Hematopoietic multipotent progenitor cell (in vitro differentiated cells): ENCODE results near the gene POLE4. TPM values are rescaled to one million over a fixed set of nuclear protein-coding genes. Genes with fewer than 3 reads are reported as not detected.

Experiments used
- DNase-seq, 3 donors: peaks; one replicate each; pipeline ENCODE4 v3.0.0-alpha.2; 2011 to 2015; ENCODE audit warnings: low read depth in 2 of 3, low spot score in 2 of 3
- total RNA-seq: library from RNA; depleted of rRNA; stranded (reverse); fragments of >200 nt; gene quantifications from one replicate; pipeline ENCODE4 v1.2.3, GENCODE V29; 2012

POLE4 gene
- total RNA-seq, 1 donor, result 7.3 TPM

DNA sequence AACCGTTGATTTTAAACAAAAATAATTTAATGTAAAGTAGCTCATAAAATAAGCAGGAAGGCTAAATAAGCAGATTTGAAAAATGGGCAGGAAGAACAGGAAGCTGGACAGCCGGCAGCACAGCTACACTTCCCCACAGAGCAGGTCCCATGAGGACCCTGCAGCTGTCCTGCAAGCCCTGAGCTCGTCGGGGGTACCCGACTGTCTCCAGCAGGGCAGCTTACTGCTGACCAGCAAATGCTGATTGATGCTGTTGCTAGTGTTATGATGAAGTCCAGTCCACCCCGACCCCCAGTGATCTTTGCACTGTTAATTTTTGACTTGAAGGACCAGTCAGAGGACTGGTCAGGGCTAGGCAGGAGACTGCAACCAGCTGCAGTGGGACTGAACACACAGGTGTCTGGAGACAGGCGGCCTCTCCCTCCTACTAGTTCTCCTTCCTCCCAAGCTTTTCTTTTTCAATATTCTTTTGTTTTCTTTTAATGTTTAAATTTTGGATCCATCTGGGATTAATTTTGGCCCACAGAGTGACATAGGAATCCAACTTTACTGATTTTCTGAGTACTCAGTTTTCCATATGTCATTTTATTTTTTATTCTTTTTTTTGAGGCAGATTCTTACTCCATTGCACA, 27.7 kb downstream of the POLE4 start:
- no peak for DNase-seq

DNA sequence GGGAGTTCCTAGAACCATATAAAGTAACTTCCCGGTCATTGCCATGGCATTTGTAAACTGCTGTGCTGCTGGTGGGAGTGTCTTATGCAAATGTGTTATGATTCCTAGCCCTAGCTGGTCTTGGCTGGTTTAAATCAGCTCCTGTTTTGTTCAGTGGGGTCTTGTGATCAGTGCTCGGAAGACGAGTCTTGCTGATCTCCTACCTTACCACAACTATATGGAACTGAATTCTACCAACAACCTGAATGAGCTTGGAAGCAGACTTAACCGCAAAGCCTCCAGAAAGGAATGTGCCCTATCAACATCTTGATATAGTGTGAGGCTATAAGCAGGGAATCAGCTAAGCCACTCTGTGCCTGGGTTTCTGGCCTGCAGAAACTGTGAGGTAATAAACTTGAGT, 33.5 kb downstream of the POLE4 start:
- DNase-seq, result no peak

DNA sequence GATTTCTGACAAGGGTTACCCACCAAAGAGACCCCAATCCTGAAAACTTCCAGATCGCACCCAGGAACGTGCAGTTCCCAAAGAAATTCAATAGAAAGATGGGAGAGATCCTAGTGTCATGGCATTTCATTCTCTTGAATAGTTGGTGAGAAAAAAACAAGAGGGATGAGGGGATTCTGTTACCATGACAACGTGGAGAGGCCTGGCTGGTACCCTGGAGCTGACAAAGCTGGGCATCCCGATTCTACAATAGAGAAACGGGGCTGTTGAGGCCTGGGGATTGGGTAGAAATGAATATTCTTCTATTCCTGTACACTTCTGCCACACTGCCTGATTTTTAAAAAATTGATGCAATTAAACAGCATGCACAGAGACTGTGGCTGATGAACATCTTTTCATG, 41.0 kb downstream of the POLE4 start:
- DNase-seq, result no peak

DNA sequence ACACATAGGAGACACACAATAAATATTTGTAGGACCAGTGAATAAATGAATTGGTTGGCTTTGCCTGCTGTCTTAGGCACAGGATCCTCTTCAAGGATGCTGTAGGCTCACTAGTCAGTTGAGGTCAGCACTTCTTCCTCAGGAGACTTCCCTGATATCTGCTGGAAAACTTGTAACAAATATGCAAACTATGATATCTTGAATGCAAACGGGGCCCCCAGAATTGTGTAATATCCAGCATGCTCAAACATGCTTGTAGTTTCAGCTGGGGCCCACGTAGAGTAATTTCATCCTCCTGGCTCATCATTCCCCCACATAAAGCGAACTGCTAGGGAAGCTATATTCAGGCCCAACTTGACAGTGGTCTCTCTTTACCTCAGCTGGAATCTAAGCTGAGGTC, 43.6 kb downstream of the POLE4 start:
- no peak for DNase-seq

DNA sequence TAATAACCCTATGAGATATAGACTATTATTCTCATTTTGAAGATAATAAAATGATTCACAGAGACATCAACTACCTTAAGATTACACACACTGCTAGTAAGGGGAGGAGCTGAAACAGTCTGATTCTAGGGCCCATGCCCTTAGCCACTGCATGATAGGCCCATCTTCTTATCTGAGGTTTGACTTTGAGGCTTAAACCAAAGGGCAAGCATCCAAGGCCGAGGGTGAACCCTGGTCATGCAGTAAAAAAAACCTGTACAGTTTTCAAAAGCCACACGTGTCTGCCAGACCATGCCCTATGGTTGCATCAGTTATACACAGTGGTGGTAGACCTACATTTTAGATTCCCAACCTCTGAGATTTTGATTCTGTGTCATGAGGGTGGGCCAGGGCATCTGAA, 44.8 kb downstream of the POLE4 start:
- no peak for DNase-seq

DNA sequence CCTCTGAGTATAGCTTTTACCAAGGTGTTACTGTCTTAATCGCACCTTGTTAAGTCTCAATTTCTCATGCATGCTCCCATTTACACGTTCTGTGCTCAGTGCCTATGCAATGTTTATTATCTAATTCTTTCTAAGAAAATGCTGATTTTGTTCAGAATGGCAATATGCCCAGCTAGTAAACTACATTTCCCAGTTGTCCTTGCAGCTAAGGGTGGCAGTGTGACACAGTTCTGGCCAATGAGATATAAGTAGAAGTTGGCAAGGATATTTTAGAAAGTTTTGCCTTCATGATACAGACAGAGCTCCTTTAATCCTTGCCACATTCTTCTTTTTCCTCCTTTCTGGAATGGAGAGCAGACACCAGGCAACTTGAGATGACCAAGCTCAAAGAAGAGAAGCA, 45.3 kb downstream of the POLE4 start:
- no peak for DNase-seq

DNA sequence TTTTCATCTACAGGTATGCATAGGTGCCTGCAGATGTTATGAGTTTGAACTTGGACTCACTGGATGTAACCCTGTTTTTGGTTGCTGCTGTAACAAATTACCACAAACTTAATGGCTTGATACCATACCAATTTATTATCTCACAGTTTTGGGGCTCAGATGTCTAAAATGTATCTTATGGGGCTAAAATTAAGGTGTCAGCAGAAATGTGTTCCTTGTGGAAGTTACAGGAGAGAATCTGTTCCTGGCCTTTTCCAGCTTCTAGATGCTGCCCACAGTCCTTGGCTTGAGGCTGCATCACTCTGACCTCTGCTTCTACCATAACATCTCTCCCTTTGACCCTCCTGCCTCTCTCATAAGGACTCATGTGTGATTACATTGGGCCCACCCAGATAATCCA, 47.6 kb downstream of the POLE4 start:
- DNase-seq, result no peak

DNA sequence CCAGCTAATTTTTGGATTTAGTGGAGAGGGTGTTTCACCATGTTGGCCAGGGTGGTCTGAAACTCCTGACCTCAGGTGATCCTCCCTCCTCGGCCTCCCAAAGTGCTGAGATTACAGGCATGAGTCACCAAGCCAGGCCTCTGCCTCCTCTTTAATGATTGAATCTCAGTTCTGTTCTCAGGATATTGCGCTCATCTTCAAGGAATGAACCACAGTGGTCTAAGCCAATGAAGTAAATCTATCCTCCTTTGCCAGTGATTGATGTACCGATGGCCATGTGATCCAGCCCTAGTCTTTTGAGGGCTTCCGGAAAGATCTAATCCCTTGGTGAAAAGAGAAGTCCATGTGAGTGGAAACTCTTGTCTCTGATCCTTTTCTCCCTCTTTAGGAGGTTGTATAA, 48.6 kb downstream of the POLE4 start:
- DNase-seq, result no peak

DNA sequence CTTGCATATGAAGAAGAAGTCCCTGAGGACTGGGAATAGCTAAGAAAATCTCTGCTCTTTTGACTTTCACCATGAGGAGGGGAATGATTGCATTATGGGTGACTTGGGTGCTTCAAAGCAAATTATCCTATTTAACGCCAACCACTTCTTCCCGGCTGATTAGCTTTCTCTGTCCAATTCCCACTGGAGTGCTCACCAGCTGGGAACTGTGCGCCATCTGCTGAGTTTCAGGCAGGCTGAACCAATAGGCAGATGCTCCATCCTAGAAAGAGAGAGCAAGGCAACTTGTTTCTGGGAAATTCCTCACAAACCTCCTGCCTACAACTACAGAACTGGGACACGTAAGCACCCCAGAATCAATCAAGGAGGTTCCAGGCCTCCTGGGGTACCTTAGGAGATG, 49.4 kb downstream of the POLE4 start:
- DNase-seq, result no peak

DNA sequence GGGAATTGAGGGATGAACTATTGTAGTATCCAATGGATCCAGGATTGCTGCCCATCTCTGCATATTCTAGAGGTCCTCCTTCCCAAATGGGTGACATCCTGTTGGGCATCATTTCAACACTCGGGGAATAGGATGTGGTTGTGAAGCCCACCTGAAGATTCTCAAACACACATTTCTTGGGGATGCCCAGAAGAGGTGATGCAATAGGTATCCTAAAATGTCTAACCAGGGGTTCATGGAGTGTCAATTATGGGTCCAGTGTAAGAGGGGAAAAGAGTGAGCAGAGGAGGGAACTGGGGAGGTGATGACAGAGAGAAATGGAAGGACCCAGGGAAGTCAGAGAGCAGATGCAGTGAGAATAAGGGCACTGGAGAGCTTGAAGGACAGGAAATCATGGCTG, 52.1 kb downstream of the POLE4 start:
- no peak for DNase-seq

DNA sequence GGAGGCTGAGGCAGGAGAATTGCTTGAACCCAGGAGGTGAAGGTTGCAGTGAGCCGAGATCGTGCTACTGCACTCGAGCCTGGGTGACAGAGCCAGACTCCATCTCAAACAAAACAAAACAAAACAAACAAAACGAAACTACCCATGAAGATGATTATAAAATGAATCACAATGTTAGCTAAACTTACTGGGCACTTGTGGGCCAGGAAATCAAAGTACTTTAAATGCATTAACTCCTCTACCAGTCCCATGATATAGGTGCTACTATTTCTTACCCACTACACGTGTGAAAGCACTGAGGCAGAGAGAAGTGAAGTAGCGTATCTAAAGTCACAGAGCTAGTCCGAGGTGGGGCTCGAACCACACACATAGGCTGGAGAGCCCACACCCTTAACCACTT, 53.6 kb downstream of the POLE4 start:
- DNase-seq, result no peak

DNA sequence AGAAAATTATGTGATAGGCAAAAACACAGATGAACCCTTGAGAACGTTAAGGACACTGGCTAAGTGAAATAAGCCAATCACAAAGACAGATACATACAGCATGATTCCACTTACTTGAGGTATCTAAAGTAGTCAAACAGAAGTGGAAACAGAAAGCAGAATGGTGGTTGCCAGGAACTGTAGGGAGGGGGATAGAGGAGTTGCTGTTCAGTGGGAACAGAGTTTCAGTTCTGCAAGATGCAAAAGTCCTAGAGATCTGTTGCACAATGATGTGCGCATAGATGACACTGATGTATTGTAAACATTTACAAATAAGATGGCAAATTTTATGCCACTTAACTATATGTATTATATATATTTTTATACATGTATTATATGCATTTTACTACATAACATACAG, 59.7 kb downstream of the POLE4 start:
- no peak for DNase-seq

Other genes with a start within 250 kb of the POLE4 start
- 13.5 TPM for gene HK2, start 124.5 kb upstream of the POLE4 start, total RNA-seq
- under 0.01 TPM for gene TACR1, start 240.9 kb downstream of the POLE4 start, total RNA-seq